Measurements from ENCODE around the gene PLEKHA3. TPM values are rescaled to one million over a fixed set of nuclear protein-coding genes. Genes with fewer than 3 reads are reported as not detected.

The PLEKHA3 gene
- total RNA-seq, result 10 to 100 TPM; 23.0 to 28.0 TPM

- ATAC-seq (replicated peaks in 1 of 2) (peak; percentile 69 to 73), DNase-seq (peak; percentile 80)
- Mint-ChIP-seq H3K36me3 (ENCODE audit: insufficient read depth in 2 of 2) (peaks cover 0 to 3% of the 10 kb centered on the region in 2 donors), H3K27ac (peak within 1 kb of the TSS; percentile 98), H3K4me3 (peak within 1 kb of the TSS; percentile 98 to 100), H3K27me3 (ENCODE audit: low read depth) (no peaks in the 10 kb centered on the region), H3K4me1 (ENCODE audit: low read depth) (peaks cover 60% of the 10 kb centered on the region), H3K9me3 (no peaks in the 10 kb centered on the region)
Observed at GRCh38 chr2:178480227-178481181, at the start of gene PLEKHA3. Gene PLEKHA3, plus strand, starts transcription at chr2:178480457. Its CDS starts 413 bp downstream, at chr2:178480870.

DNA sequence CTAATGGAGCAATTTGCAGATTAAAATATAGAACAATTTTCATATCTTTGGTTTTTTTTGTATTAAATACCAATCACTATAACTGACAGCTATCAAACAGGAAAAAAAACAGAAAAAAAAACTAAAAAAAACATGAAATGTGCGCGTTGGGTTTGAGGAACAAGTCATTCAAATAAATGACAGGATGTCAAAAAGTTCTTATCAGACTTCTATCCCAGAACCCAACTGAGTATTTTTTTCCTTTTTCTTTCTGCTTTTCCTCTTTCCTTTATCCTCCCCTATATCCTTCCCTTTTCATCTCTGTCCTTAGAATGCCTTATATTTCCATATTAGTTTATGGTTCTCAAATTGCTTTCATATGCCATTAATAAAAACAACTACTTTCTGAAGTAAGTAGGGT, 43.6 kb upstream of the PLEKHA3 start:
- Mint-ChIP-seq H3K9me3 (no peaks in the 10 kb centered on the region), H3K27ac (no peak overlapping the region), H3K27me3 (ENCODE audit: low read depth) (no peaks in the 10 kb centered on the region), H3K4me3 (no peak overlapping the region), H3K4me1 (ENCODE audit: low read depth) (no peaks in the 10 kb centered on the region), H3K36me3 (ENCODE audit: insufficient read depth in 2 of 2) (peaks cover 3 to 34% of the 10 kb centered on the region in 2 donors)
- no peak for DNase-seq
- no peak for ATAC-seq (replicated peaks in 1 of 2)

DNA sequence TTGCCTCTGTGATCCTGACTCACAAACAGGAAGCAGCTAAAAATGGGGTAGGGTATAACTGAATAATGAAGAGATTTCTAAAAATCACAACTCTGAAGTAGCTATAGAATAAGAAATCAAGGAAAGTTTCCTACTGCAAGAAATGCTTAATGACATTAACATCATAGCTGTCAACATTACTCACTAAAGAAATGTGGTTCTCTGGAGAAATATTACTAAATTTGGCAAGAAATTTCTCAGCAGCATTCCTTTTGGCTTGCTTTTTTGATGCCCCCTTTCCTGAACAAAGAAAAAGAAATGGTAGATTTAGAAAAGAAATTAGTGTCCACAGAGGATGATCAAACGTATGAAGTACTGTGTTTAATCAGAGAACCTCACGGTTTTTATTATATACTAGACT, 38.8 kb upstream of the PLEKHA3 start:
- no peaks in the 10 kb centered on the region for H3K27me3 Mint-ChIP-seq (ENCODE audit: low read depth)
- DNase-seq (no peak), ATAC-seq (replicated peaks in 1 of 2) (no peak)
- no peaks in the 10 kb centered on the region for H3K4me1 Mint-ChIP-seq (ENCODE audit: low read depth)
- H3K4me3 Mint-ChIP-seq, result no peak overlapping the region
- no peak overlapping the region for H3K27ac Mint-ChIP-seq
- no peaks in the 10 kb centered on the region for H3K9me3 Mint-ChIP-seq
- peaks cover 4 to 31% of the 10 kb centered on the region in 2 donors for H3K36me3 Mint-ChIP-seq (ENCODE audit: insufficient read depth in 2 of 2)

DNA sequence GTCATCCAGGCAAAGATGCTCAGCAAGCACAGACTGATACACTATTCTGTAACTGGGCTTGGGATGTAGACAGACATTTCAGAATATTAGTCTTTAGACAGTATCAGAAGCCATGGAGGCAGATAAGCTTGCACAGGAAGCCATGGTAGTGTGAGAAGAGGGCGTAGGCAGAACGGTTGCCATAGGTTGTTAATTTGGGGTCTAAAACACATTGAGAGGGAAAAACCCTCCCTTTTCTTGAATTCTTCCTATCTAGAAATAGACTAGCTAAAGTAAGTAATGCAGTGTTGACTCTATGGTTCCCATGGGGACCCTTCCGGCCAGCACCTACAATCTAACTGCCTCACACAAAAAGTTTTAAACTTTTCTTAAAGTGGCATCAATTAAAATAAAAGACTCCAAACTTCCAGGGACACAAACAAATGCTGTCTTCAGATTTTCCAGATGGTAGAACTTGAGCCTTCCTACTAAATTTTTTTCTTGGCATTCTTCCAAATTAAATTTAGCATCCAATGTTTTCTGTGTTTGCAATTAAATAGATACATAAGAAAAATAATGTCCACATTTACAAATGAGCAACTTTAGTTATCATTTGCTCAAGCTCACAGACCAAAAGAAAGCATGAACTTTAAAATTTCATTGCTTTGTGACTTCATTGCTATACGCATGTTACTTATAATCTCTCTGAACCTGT, 31.1 kb upstream of the PLEKHA3 start:
- Mint-ChIP-seq H3K4me1 (ENCODE audit: low read depth) (peaks cover 31% of the 10 kb centered on the region), H3K4me3 (peak overlapping the region; percentile 87 to 94), H3K9me3 (no peaks in the 10 kb centered on the region), H3K36me3 (ENCODE audit: insufficient read depth in 2 of 2) (peaks cover 5 to 24% of the 10 kb centered on the region in 2 donors), H3K27me3 (ENCODE audit: low read depth) (no peaks in the 10 kb centered on the region), H3K27ac (peak overlapping the region; percentile 52)
- no peak for ATAC-seq (replicated peaks in 1 of 2)
- DNase-seq, result no peak

DNA sequence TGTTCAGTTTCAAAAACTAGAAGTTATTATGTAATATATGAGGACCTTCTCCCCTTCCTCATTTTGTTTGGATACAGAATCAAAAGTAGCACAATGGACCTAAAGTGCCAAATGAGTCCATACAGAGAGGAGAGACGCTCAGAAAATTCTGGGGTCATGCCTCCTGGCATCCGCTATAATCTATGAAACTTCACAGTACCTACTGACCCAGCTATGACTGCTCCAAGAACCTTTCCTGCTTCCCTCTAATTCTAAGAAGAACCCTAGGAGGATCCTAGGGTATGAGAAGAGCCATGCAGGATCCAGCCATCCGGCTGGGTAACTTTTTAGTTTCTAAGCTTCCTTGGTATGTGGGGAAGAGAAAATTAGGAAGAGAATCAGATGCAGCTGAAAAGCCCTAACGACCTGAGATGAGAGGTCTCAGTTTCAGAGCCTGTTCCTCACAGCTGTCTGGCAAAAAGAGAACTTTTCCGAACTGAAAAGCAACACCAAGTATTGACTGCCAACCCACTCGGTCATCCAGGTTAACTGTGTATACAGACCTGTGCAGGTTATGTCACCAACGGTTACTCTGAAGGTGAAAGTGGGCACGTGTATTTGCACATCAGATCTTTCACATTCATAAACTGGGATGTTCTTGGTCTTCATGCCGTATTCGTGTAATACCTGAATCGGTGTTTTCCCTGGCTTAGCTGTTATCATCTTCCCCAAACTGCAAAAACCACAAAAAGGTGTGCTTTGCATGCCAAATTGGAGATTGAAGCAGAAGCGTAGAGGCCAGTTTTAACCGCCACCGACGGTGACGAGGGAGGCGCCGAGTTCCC, 30.3 kb upstream of the PLEKHA3 start:
- ATAC-seq (replicated peaks in 1 of 2) (peak; percentile 1), DNase-seq (no peak)
- H3K4me1 Mint-ChIP-seq (ENCODE audit: low read depth), result peaks cover 31% of the 10 kb centered on the region
- H3K9me3 Mint-ChIP-seq, result no peaks in the 10 kb centered on the region
- no peaks in the 10 kb centered on the region for H3K27me3 Mint-ChIP-seq (ENCODE audit: low read depth)
- H3K4me3 Mint-ChIP-seq, result peak overlapping the region; percentile 87 to 94
- H3K36me3 Mint-ChIP-seq (ENCODE audit: insufficient read depth in 2 of 2), result peaks cover 5 to 19% of the 10 kb centered on the region in 2 donors
- H3K27ac Mint-ChIP-seq, result peak overlapping the region; percentile 81

DNA sequence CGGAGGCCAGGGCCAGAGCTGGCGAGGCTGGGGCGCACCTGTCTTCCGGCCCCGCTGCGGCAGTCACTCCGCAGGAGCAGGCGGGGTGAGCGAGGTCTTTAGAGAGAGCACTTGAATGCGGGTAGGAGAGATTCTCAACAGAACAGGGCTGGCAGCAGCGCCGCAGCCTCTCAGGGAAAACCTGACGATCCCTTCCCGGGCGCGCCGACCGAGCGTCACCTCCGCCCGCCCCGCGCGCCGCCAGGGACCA, 29.8 kb upstream of the PLEKHA3 start:
- ATAC-seq (replicated peaks in 1 of 2) (peak; percentile 56 to 64), DNase-seq (peak in 1 of 2 donors; percentile 88)
- Mint-ChIP-seq H3K9me3 (no peaks in the 10 kb centered on the region), H3K4me1 (ENCODE audit: low read depth) (peaks cover 31% of the 10 kb centered on the region), H3K27ac (peak overlapping the region; percentile 81), H3K36me3 (ENCODE audit: insufficient read depth in 2 of 2) (peaks cover 5 to 17% of the 10 kb centered on the region in 2 donors), H3K27me3 (ENCODE audit: low read depth) (no peaks in the 10 kb centered on the region), H3K4me3 (peak overlapping the region; percentile 87 to 94)

DNA sequence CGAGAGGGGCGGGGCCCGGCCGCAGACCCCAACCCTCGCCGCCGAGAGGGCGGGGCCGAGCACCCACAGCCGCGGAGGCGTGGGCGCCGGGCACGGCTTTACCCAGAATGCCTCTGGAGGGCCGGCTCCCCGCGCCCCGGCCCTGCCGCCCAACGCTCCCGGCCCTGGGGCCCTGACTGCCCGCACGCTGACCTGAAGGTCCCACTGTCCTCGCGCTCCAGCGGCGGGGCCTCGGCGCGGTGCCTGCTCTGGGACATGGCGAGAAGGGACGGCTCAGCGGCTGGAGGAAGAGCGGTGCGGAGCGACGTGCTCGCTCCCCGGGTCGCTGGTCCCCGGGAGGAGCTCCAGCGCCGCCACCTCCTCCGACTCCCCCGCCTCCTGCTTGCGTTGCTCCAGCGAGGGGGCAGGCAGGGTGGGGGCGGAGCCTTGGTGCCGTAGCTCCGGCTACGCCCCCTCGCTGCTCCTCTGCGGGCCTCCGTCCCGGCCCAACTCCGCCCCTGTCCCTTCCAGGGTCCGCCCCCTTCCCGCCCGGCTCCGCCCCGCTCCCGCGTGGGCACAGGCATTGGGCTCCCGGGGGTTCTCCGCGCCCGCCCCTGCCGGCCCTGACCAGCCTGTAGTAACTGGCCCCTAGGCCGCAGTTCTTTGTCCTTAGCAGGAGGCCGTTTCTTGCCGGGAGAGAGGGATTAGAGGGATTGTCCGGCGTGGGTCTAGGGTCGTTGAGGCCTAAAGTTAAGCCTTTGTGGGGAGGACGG, 29.3 kb upstream of the PLEKHA3 start, which contains the start of the genes PJVK and PRKRA:
Gene PJVK (plus strand): TSS at position 605 of the 752 bp plus-strand sequence. CDS start 2,032 bp downstream, outside the sequence.
Gene PRKRA (minus strand): TSS at position 402 of the 752 bp plus-strand sequence. CDS start 145 bp downstream, at position 257.
- DNase-seq (peak; percentile 97 to 99), ATAC-seq (replicated peaks in 1 of 2) (peak; percentile 90)
- no peaks in the 10 kb centered on the region for H3K9me3 Mint-ChIP-seq
- peaks cover 31% of the 10 kb centered on the region for H3K4me1 Mint-ChIP-seq (ENCODE audit: low read depth)
- no peaks in the 10 kb centered on the region for H3K27me3 Mint-ChIP-seq (ENCODE audit: low read depth)
- peaks cover 5 to 17% of the 10 kb centered on the region in 2 donors for H3K36me3 Mint-ChIP-seq (ENCODE audit: insufficient read depth in 2 of 2)
- peak within 1 kb of the TSS; percentile 95 to 97 for H3K4me3 Mint-ChIP-seq
- peak within 1 kb of the TSS; percentile 98 for H3K27ac Mint-ChIP-seq

DNA sequence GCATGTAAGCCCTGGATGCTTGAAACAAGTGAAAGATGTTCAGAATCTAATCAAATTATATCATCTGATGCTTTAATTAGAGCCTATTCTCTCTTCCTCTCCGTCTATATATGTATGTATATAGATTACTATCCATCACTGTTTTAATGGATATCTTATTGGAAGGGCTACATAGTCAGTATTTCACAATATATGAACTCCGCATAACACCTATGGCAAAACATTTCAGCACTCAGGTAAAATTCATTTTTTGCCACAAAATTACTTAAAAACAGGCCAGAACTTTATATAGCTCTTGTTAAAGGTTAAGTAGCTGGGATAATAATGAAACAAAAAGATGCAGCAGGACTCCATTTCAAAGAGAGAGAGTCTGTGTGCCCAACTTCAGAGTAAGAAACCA, 27.9 kb upstream of the PLEKHA3 start:
- no peaks in the 10 kb centered on the region for H3K9me3 Mint-ChIP-seq
- no peak for ATAC-seq (replicated peaks in 1 of 2)
- no peaks in the 10 kb centered on the region for H3K27me3 Mint-ChIP-seq (ENCODE audit: low read depth)
- peak overlapping the region; percentile 95 to 97 for H3K4me3 Mint-ChIP-seq
- peaks cover 31% of the 10 kb centered on the region for H3K4me1 Mint-ChIP-seq (ENCODE audit: low read depth)
- H3K36me3 Mint-ChIP-seq (ENCODE audit: insufficient read depth in 2 of 2), result peaks cover 5 to 15% of the 10 kb centered on the region in 2 donors
- DNase-seq, result no peak
- H3K27ac Mint-ChIP-seq, result peak overlapping the region; percentile 46

- Mint-ChIP-seq H3K4me1 (ENCODE audit: low read depth) (peaks cover 30% of the 10 kb centered on the region), H3K36me3 (ENCODE audit: insufficient read depth in 2 of 2) (peaks cover 5 to 14% of the 10 kb centered on the region in 2 donors), H3K27ac (no peak overlapping the region), H3K27me3 (ENCODE audit: low read depth) (no peaks in the 10 kb centered on the region), H3K9me3 (no peaks in the 10 kb centered on the region), H3K4me3 (no peak overlapping the region)
- DNase-seq (no peak), ATAC-seq (replicated peaks in 1 of 2) (no peak)
Observed at GRCh38 chr2:178452870-178453269, 27.4 kb upstream of the PLEKHA3 start.

DNA sequence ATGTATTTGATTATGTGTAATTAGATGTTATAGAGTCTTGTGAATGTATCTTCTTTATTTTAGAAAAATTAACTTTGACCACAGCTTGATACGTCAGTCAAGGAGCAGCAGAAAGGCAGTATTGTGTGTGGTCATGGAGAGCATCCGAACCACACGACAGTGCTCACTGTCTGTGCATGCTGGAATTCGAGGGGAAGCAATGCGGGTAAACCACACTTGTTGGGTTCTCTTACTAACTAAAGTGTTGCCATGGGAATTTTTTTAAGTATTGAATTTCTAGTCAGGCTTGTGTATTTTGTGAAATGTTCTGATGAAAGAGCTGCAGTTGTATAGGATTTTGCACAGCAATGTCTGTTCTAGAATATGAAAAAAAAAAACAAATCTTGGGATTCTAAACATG, 24.3 kb upstream of the PLEKHA3 start:
- DNase-seq, result no peak
- Mint-ChIP-seq H3K4me1 (ENCODE audit: low read depth) (peaks cover 8% of the 10 kb centered on the region), H3K36me3 (ENCODE audit: insufficient read depth in 2 of 2) (no peaks in the 10 kb centered on the region), H3K9me3 (no peaks in the 10 kb centered on the region), H3K27me3 (ENCODE audit: low read depth) (no peaks in the 10 kb centered on the region), H3K4me3 (no peak overlapping the region), H3K27ac (no peak overlapping the region)
- no peak for ATAC-seq (replicated peaks in 1 of 2)

- H3K9me3 Mint-ChIP-seq, result no peaks in the 10 kb centered on the region
- H3K27ac Mint-ChIP-seq, result no peak overlapping the region
- no peak overlapping the region for H3K4me3 Mint-ChIP-seq
- no peaks in the 10 kb centered on the region for H3K4me1 Mint-ChIP-seq (ENCODE audit: low read depth)
- no peak for DNase-seq
- no peaks in the 10 kb centered on the region for H3K27me3 Mint-ChIP-seq (ENCODE audit: low read depth)
- ATAC-seq (replicated peaks in 1 of 2), result no peak
- no peaks in the 10 kb centered on the region for H3K36me3 Mint-ChIP-seq (ENCODE audit: insufficient read depth in 2 of 2)
Observed at GRCh38 chr2:178457390-178457886, 22.8 kb upstream of the PLEKHA3 start.

Data from activated T-cell treated with anti-CD3 and anti-CD28 coated beads, Interleukin-2, amount 50 U/mL, for 72 hours (primary cell).